Endodermal cell (in vitro differentiated cells): ENCODE data around the gene CACNA1F. TPM values are rescaled to one million over a fixed set of nuclear protein-coding genes. Genes with fewer than 3 reads are reported as not detected.

Source experiments
- DNase-seq: peaks from one replicate; pipeline ENCODE4 v3.0.0-alpha.2; 2017
- H3K27ac ChIP-seq: 2 replicates; pipeline ENCODE4 v1.5.1; 2013; ENCODE audit warnings: mild to moderate bottlenecking, low read depth, low read length, moderate library complexity
- H3K27me3 ChIP-seq: 2 replicates; pipeline ENCODE4 v1.6.1; 2013; ENCODE audit warnings: mild to moderate bottlenecking, low read length, moderate library complexity; ENCODE audit not compliant: insufficient read depth, control insufficient read depth, poor library complexity, severe bottlenecking
- H3K36me3 ChIP-seq: 2 replicates; pipeline ENCODE4 v1.7.0; 2013; ENCODE audit warnings: mild to moderate bottlenecking, low read length, moderate library complexity; ENCODE audit not compliant: control insufficient read depth, insufficient read depth
- H3K4me1 ChIP-seq: one replicate; pipeline ENCODE4 v1.7.0; 2013; ENCODE audit warnings: low read length; ENCODE audit not compliant: control insufficient read depth, insufficient read depth
- H3K4me3 ChIP-seq: 2 replicates; pipeline ENCODE4 v1.5.1; 2013; ENCODE audit warnings: mild to moderate bottlenecking, low read length, moderate library complexity
- H3K9ac ChIP-seq: 2 replicates; pipeline ENCODE4 v1.6.1; 2013; ENCODE audit warnings: mild to moderate bottlenecking, low read length, moderate library complexity; ENCODE audit not compliant: poor library complexity, severe bottlenecking; ENCODE audit errors: extremely low read depth
- H3K9me3 ChIP-seq: 2 replicates; pipeline ENCODE4 v1.6.1; 2013; ENCODE audit warnings: mild to moderate bottlenecking, low read length, moderate library complexity; ENCODE audit not compliant: control insufficient read depth
- H3K27ac Mint-ChIP-seq: 2 replicates; pipeline ENCODE4 v1.8.0; 2020; ENCODE audit warnings: mixed read lengths
- H3K27me3 Mint-ChIP-seq: 2 replicates; pipeline ENCODE4 v1.8.0; 2021; ENCODE audit warnings: mild to moderate bottlenecking, mixed read lengths; ENCODE audit not compliant: insufficient read depth
- H3K36me3 Mint-ChIP-seq: 2 replicates; pipeline ENCODE4 v1.8.0; 2020; ENCODE audit warnings: low read depth, mixed read lengths
- H3K4me1 Mint-ChIP-seq: 2 replicates; pipeline ENCODE4 v1.8.0; 2020; ENCODE audit warnings: mixed read lengths
- H3K4me3 Mint-ChIP-seq: 2 replicates; pipeline ENCODE4 v1.8.0; 2020; ENCODE audit warnings: mild to moderate bottlenecking, moderate library complexity, mixed read lengths
- H3K9me3 Mint-ChIP-seq: 2 replicates; pipeline ENCODE4 v1.8.0; 2020; ENCODE audit warnings: mild to moderate bottlenecking, mixed read lengths
- WGBS, 2 experiments: methylation state at CpG; one replicate each; pipeline versions ENCODE4 v1.1.5 to v1.1.7; 2013; ENCODE audit warnings: missing lambda C conversion rate in 2 of 2, mixed read lengths in 1 of 2; ENCODE audit not compliant: insufficient coverage in 1 of 2, insufficient read length in 1 of 2; 5-methylcytosine and 5-hydroxymethylcytosine counted together
- total RNA-seq, 2 donors: library from RNA; stranded (reverse); fragmentation: NEBNext Ultra II Directional in 1 of 2; extraction: Animal tissue kit (Norgen Biotek cat#: 25700) in 1 of 2; gene quantifications; 2 replicates in 1 of 2; 3 replicates in 1 of 2; pipeline ENCODE4 v1.2.1, GENCODE V29; 2021
- TF ChIP-seq, protein P1 (sequence below): fragments of 200-600 bp; sonication (generic); conservative IDR thresholded peaks from 2 replicates; pipeline ENCODE4 v1.5.0; 2021; ENCODE audit warnings: antibody characterized with exemption, mild to moderate bottlenecking

CACNA1F gene
- total RNA-seq, 2 donors from 2014 or later = 0.42 to 0.70 TPM

DNA sequence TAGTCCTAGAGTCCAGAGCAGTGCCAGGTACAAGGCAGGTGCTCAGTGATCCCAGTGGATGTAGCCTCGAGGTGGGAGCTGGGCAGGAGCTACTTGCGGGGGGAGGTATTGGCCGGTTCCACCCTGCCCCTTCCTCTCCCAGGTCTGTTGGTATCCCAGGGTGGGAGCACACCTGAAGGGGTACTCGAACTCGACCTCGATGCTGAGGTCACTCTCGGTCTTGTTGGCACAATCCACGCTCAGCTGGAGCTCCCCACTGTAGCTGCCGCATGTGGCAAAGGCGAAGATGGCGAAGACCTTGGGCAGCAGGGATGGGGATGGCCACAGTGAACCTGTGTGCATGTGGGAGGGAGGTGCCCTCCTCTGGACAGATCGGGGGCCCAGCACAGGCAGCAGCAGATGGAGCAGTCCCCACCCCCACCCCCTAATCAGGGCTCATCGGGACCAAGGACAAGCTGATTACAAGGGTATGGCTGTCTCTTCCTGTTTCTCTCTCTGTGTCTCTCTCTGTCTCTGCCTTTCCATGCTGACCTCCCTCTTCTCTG lies 35.5 kb downstream of the CACNA1F start:
- WGBS, 2 experiments = 81 to 83% methylated on average over 5 to 11 of the region's 13 CpGs
- TF ChIP-seq, protein P1, sequence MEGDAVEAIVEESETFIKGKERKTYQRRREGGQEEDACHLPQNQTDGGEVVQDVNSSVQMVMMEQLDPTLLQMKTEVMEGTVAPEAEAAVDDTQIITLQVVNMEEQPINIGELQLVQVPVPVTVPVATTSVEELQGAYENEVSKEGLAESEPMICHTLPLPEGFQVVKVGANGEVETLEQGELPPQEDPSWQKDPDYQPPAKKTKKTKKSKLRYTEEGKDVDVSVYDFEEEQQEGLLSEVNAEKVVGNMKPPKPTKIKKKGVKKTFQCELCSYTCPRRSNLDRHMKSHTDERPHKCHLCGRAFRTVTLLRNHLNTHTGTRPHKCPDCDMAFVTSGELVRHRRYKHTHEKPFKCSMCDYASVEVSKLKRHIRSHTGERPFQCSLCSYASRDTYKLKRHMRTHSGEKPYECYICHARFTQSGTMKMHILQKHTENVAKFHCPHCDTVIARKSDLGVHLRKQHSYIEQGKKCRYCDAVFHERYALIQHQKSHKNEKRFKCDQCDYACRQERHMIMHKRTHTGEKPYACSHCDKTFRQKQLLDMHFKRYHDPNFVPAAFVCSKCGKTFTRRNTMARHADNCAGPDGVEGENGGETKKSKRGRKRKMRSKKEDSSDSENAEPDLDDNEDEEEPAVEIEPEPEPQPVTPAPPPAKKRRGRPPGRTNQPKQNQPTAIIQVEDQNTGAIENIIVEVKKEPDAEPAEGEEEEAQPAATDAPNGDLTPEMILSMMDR = no peak
- Mint-ChIP-seq H3K9me3 (peaks cover 60% of the 10 kb centered on the region), H3K4me1 (peaks cover 7% of the 10 kb centered on the region), H3K36me3 (no peaks in the 10 kb centered on the region), H3K27ac (no peak overlapping the region), H3K4me3 (no peak overlapping the region), H3K27me3 (peaks cover 17% of the 10 kb centered on the region)
- no peaks in the 10 kb centered on the region for H3K4me1 ChIP-seq
- no peak overlapping the region for H3K4me3 ChIP-seq
- no peaks in the 10 kb centered on the region for H3K36me3 ChIP-seq
- H3K27ac ChIP-seq = no peak overlapping the region
- no peak for DNase-seq
- H3K9ac ChIP-seq = no peak overlapping the region
- no peaks in the 10 kb centered on the region for H3K9me3 ChIP-seq
- peaks cover 22% of the 10 kb centered on the region for H3K27me3 ChIP-seq

DNA sequence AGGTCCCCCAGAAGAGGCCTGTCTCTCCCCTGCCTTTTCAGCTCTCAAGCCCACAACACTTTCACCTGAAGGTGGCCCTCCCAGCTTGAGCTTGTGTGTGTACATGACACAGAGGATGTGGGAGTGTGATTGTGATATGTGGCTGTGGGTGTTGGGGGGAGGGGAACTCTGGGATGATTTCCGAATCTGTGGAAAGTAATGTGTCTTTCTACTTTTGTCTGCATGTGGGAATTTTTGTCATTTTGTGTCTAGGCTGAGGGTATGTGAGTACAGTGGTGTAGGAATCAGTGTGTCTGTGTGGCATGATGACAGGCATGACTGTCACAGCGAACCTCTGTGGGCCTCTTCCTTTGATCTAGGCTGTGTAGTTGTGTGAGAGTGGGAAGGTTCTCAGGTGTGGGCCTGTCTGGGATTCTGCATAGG lies 39.6 kb downstream of the CACNA1F start:
- no peak for DNase-seq
- whole genome bisulfite sequencing, 2 experiments = 93 to 100% methylated on average over 1 to 2 of the region's 2 CpGs
- Mint-ChIP-seq H3K4me1 (peaks cover 7% of the 10 kb centered on the region), H3K27ac (no peak overlapping the region), H3K9me3 (peaks cover 65% of the 10 kb centered on the region), H3K27me3 (peaks cover 9% of the 10 kb centered on the region), H3K36me3 (no peaks in the 10 kb centered on the region), H3K4me3 (no peak overlapping the region)
- Histone ChIP-seq H3K27me3 (peaks cover 11% of the 10 kb centered on the region), H3K27ac (no peak overlapping the region), H3K4me3 (no peak overlapping the region), H3K36me3 (no peaks in the 10 kb centered on the region), H3K4me1 (no peaks in the 10 kb centered on the region), H3K9ac (no peak overlapping the region), H3K9me3 (no peaks in the 10 kb centered on the region)
- TF ChIP-seq, protein P1 = no peak

DNA sequence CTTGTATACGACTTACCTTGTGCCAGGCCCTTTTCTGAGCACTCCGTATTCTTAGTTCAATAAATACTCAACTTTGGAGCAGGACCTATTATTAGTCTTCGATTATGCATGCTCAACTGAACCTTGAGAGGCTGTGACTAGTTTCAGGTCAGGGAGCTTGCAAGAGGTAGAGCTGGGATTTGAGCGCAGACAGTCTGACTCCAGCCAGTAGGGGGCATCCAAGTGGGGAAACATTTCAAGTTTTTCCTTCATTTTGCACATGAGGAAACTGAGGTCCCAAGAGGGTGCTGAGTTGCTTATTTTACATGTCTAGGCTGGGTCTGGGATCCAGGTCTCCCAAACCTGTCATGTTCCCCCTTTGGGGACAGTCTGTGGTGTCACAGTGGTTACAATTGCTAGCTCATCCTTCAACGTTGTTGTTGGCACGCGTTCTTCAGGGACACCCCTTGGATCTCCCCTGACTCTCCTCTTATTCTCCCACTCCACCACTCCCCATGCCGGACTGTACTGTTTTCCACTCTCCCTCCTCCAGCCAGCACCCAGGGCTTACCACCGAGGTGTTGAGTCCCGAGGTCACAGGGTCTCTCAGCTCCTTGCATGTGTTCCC lies 40.3 kb downstream of the CACNA1F start:
- Mint-ChIP-seq H3K9me3 (peaks cover 64% of the 10 kb centered on the region), H3K36me3 (no peaks in the 10 kb centered on the region), H3K4me1 (peaks cover 3% of the 10 kb centered on the region), H3K4me3 (peak overlapping the region; percentile 67), H3K27ac (no peak overlapping the region), H3K27me3 (peaks cover 1% of the 10 kb centered on the region)
- H3K4me1 ChIP-seq = no peaks in the 10 kb centered on the region
- H3K9me3 ChIP-seq = no peaks in the 10 kb centered on the region
- H3K27me3 ChIP-seq = peaks cover 4% of the 10 kb centered on the region
- H3K36me3 ChIP-seq = no peaks in the 10 kb centered on the region
- no peak overlapping the region for H3K9ac ChIP-seq
- TF ChIP-seq, protein P1 = peak; percentile 75
- WGBS, 2 experiments = 61 to 69% methylated on average over 3 to 10 of the region's 10 CpGs
- peak; percentile 77 for DNase-seq
- H3K4me3 ChIP-seq = no peak overlapping the region
- no peak overlapping the region for H3K27ac ChIP-seq
